ENCODE measurements around the gene WDR4.
"Not testable (repeated sequence)": the region's sequence is repeated elsewhere in the genome, so short reads cannot be mapped to it uniquely, and the experiment has no call there.

Gene WDR4

GRCh38 chr21:42841156-42841915, 38.0 kb downstream of the WDR4 start:
- H3K27me3 ChIP-seq (ENCODE audit: insufficient read depth, insufficient read length), result no peaks in the 10 kb centered on the region
- H3K4me1 ChIP-seq (ENCODE audit: insufficient read depth, insufficient read length), result peaks cover 7% of the 10 kb centered on the region
- H3K9me3 ChIP-seq (ENCODE audit: insufficient read depth, low read length), result no peaks in the 10 kb centered on the region
- H3K4me3 ChIP-seq (ENCODE audit: insufficient read length, low read depth), result no peak overlapping the region
- DNase-seq (ENCODE audit: low read depth, low spot score), result no peak
- TF ChIP-seq YY1 (IDR thresholded peaks at IDR 0.05; ENCODE audit: insufficient read depth, insufficient read length) (no peak), ZNF274 (IDR thresholded peaks at IDR 0.05; ENCODE audit: low read depth, low read length) (no peak), SUZ12 (IDR thresholded peaks at IDR 0.05; ENCODE audit: extremely low read depth, insufficient read depth, insufficient read length) (no peak)
- H3K9ac ChIP-seq (ENCODE audit: insufficient read length, low read depth), result no peak overlapping the region
- peaks cover 92% of the 10 kb centered on the region for H3K36me3 ChIP-seq (ENCODE audit: insufficient read depth, insufficient read length, low read length)

GRCh38 chr21:42840411-42841155, 38.8 kb downstream of the WDR4 start:
- TF ChIP-seq ZNF274 (IDR thresholded peaks at IDR 0.05; ENCODE audit: low read depth, low read length) (no peak), SUZ12 (IDR thresholded peaks at IDR 0.05; ENCODE audit: extremely low read depth, insufficient read depth, insufficient read length) (no peak), YY1 (IDR thresholded peaks at IDR 0.05; ENCODE audit: insufficient read depth, insufficient read length) (no peak)
- no peak overlapping the region for H3K9ac ChIP-seq (ENCODE audit: insufficient read length, low read depth)
- peaks cover 92% of the 10 kb centered on the region for H3K36me3 ChIP-seq (ENCODE audit: insufficient read depth, insufficient read length, low read length)
- H3K4me1 ChIP-seq (ENCODE audit: insufficient read depth, insufficient read length), result peaks cover 7% of the 10 kb centered on the region
- H3K27me3 ChIP-seq (ENCODE audit: insufficient read depth, insufficient read length), result no peaks in the 10 kb centered on the region
- no peaks in the 10 kb centered on the region for H3K9me3 ChIP-seq (ENCODE audit: insufficient read depth, low read length)
- no peak for DNase-seq (ENCODE audit: low read depth, low spot score)
- H3K4me3 ChIP-seq (ENCODE audit: insufficient read length, low read depth), result no peak overlapping the region

- H3K4me1 ChIP-seq (ENCODE audit: insufficient read depth, insufficient read length), result peaks cover 3% of the 10 kb centered on the region
- peaks cover 92% of the 10 kb centered on the region for H3K36me3 ChIP-seq (ENCODE audit: insufficient read depth, insufficient read length, low read length)
- no peak for TF ChIP-seq SUZ12 (IDR thresholded peaks at IDR 0.05; ENCODE audit: extremely low read depth, insufficient read depth, insufficient read length)
- TF ChIP-seq YY1 (IDR thresholded peaks at IDR 0.05; ENCODE audit: insufficient read depth, insufficient read length), result no peak
- TF ChIP-seq ZNF274 (IDR thresholded peaks at IDR 0.05; ENCODE audit: low read depth, low read length), result no peak
- no peak overlapping the region for H3K9ac ChIP-seq (ENCODE audit: insufficient read length, low read depth)
- H3K9me3 ChIP-seq (ENCODE audit: insufficient read depth, low read length), result no peaks in the 10 kb centered on the region
- DNase-seq (ENCODE audit: low read depth, low spot score), result no peak
- no peak overlapping the region for H3K4me3 ChIP-seq (ENCODE audit: insufficient read length, low read depth)
- H3K27me3 ChIP-seq (ENCODE audit: insufficient read depth, insufficient read length), result no peaks in the 10 kb centered on the region
Measured at GRCh38 chr21:42839271-42840231, 39.8 kb downstream of the WDR4 start.

GRCh38 chr21:42838212-42838690, 41.1 kb downstream of the WDR4 start:
- not testable (repeated sequence) for H3K4me1 ChIP-seq (ENCODE audit: insufficient read depth, insufficient read length); H3K27me3 ChIP-seq (ENCODE audit: insufficient read depth, insufficient read length); H3K4me3 ChIP-seq (ENCODE audit: insufficient read length, low read depth); H3K9me3 ChIP-seq (ENCODE audit: insufficient read depth, low read length); H3K9ac ChIP-seq (ENCODE audit: insufficient read length, low read depth); DNase-seq (ENCODE audit: low read depth, low spot score)
- H3K36me3 ChIP-seq (ENCODE audit: insufficient read depth, insufficient read length, low read length), result peaks cover 85% of the 10 kb centered on the region

- H3K9ac ChIP-seq (ENCODE audit: insufficient read length, low read depth), result no peak overlapping the region
- DNase-seq (ENCODE audit: low read depth, low spot score), result no peak
- no peaks in the 10 kb centered on the region for H3K27me3 ChIP-seq (ENCODE audit: insufficient read depth, insufficient read length)
- H3K4me1 ChIP-seq (ENCODE audit: insufficient read depth, insufficient read length), result peaks cover 13% of the 10 kb centered on the region
- no peak overlapping the region for H3K4me3 ChIP-seq (ENCODE audit: insufficient read length, low read depth)
- no peaks in the 10 kb centered on the region for H3K9me3 ChIP-seq (ENCODE audit: insufficient read depth, low read length)
- no peak for TF ChIP-seq YY1 (IDR thresholded peaks at IDR 0.05; ENCODE audit: insufficient read depth, insufficient read length)
- TF ChIP-seq SUZ12 (IDR thresholded peaks at IDR 0.05; ENCODE audit: extremely low read depth, insufficient read depth, insufficient read length), result no peak
- TF ChIP-seq ZNF274 (IDR thresholded peaks at IDR 0.05; ENCODE audit: low read depth, low read length), result no peak
- peaks cover 79% of the 10 kb centered on the region for H3K36me3 ChIP-seq (ENCODE audit: insufficient read depth, insufficient read length, low read length)
Measured at GRCh38 chr21:42837421-42838211, 41.7 kb downstream of the WDR4 start.

GRCh38 chr21:42836767-42837301, 42.5 kb downstream of the WDR4 start:
- Histone ChIP-seq H3K9me3 (ENCODE audit: insufficient read depth, low read length) (no peaks in the 10 kb centered on the region), H3K9ac (ENCODE audit: insufficient read length, low read depth) (no peak overlapping the region), H3K4me3 (ENCODE audit: insufficient read length, low read depth) (no peak overlapping the region), H3K36me3 (ENCODE audit: insufficient read depth, insufficient read length, low read length) (peaks cover 72% of the 10 kb centered on the region), H3K4me1 (ENCODE audit: insufficient read depth, insufficient read length) (peaks cover 13% of the 10 kb centered on the region), H3K27me3 (ENCODE audit: insufficient read depth, insufficient read length) (no peaks in the 10 kb centered on the region)
- TF ChIP-seq SUZ12 (IDR thresholded peaks at IDR 0.05; ENCODE audit: extremely low read depth, insufficient read depth, insufficient read length) (no peak), ZNF274 (IDR thresholded peaks at IDR 0.05; ENCODE audit: low read depth, low read length) (no peak), YY1 (IDR thresholded peaks at IDR 0.05; ENCODE audit: insufficient read depth, insufficient read length) (no peak)
- no peak for DNase-seq (ENCODE audit: low read depth, low spot score)
